Liver (tissue), 3 donors: ENCODE data around the gene MINK1.
"Not testable (repeated sequence)": the region's sequence is repeated elsewhere in the genome, so short reads cannot be mapped to it uniquely, and the experiment has no call there.

Source experiments
- EGR1 ChIP-seq, 2 donors: IDR thresholded peaks; 2 replicates each; pipeline ENCODE4 v1.6.1; 2016 to 2018; ENCODE audit warnings: antibody characterized with exemption in 2 of 2, low read depth in 2 of 2
- HNF4G ChIP-seq: IDR thresholded peaks from 2 replicates; pipeline ENCODE4 v1.6.1; 2016; ENCODE audit warnings: antibody characterized with exemption
- RAD21 ChIP-seq, 2 donors: IDR thresholded peaks; 2 replicates each; pipeline ENCODE4 v1.6.1; 2016; ENCODE audit warnings: antibody characterized with exemption in 2 of 2, mild to moderate bottlenecking in 2 of 2
- SP1 ChIP-seq: IDR thresholded peaks from 2 replicates; pipeline ENCODE4 v1.6.1; 2018; ENCODE audit warnings: antibody characterized with exemption, mild to moderate bottlenecking
- TF ChIP-seq, protein P1 (sequence below): fragments of 150-350 bp; IDR thresholded peaks from 2 replicates; pipeline ENCODE4 v1.5.1; 2017; ENCODE audit warnings: improper control_type of control experiment, low read depth, low read length; ENCODE audit not compliant: missing input control
- TF ChIP-seq, protein P2 (sequence below): IDR thresholded peaks from 2 replicates; pipeline ENCODE4 v1.6.1; 2016; ENCODE audit warnings: antibody characterized with exemption
- donor health status: healthy.
- donor health status: healthy.

DNA sequence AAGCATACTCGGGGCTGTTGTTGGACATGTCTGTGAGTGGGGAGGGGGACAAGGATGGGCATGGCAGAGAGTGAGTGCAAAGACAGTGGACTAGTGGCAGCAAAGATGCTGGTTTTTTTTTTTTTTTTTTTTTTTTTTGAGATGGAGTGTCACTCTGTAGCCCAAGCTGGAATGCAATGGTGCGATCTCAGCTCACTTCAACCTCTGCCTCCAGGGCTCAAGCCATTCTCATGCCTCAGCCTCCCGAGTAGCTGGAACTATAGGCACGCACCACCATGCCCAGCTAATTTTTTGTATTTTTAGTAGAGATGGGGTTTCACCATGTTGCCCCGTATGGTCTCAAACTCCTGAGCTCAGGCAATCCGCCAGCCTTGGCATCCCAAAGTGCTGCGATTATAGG, 24.2 kb downstream of the MINK1 start:
- TF ChIP-seq SP1; RAD21 (IDR thresholded peaks at IDR 0.05); EGR1 (IDR thresholded peaks at IDR 0.05; ENCODE audit: low read depth in 2 of 2); HNF4G: not testable (repeated sequence)
- TF ChIP-seq, protein P1, sequence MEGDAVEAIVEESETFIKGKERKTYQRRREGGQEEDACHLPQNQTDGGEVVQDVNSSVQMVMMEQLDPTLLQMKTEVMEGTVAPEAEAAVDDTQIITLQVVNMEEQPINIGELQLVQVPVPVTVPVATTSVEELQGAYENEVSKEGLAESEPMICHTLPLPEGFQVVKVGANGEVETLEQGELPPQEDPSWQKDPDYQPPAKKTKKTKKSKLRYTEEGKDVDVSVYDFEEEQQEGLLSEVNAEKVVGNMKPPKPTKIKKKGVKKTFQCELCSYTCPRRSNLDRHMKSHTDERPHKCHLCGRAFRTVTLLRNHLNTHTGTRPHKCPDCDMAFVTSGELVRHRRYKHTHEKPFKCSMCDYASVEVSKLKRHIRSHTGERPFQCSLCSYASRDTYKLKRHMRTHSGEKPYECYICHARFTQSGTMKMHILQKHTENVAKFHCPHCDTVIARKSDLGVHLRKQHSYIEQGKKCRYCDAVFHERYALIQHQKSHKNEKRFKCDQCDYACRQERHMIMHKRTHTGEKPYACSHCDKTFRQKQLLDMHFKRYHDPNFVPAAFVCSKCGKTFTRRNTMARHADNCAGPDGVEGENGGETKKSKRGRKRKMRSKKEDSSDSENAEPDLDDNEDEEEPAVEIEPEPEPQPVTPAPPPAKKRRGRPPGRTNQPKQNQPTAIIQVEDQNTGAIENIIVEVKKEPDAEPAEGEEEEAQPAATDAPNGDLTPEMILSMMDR, result not testable (repeated sequence)
- TF ChIP-seq, protein P2, sequence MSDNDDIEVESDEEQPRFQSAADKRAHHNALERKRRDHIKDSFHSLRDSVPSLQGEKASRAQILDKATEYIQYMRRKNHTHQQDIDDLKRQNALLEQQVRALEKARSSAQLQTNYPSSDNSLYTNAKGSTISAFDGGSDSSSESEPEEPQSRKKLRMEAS, result not testable (repeated sequence)
